Measurements from ENCODE around the gene HNMT. TPM values are rescaled to one million over a fixed set of nuclear protein-coding genes. Genes with fewer than 3 reads are reported as not detected.

The HNMT gene
- total and polyA plus RNA-seq, 2 of the 13 experiments (the other 11 are each of a cell fraction or from before 2014, with no cell fraction given): 279 to 309 TPM

DNA sequence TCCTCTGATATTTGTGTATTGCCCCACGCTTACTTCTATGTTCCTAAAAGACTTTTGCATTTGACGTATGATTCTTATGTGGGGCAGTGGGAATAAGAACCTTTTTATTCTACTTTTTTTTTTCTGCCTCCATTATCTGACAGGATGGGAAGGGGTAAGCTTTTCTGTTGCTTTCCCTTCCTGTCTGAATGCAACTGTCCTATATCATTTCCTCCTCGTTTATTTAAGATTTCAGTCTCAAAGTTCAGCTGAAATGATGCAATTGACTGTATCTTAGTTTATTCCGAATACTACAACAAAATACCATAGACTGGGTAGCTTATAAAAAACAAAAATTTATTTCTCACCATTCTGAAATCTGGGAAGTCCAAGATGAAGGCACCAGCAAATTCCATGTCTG lies 24.1 kb upstream of the HNMT start (continued):
- no peak for TF ChIP-seq GFI1 (CRISPR knock-in tag; IDR thresholded peaks at IDR 0.05; ENCODE audit: borderline replicate concordance)
- 0 out of 2 replicates have a peak, but pooled peaks have one; percentile 41 for TF ChIP-seq NR2C2 (CRISPR knock-in tag; IDR thresholded peaks at IDR 0.05; ENCODE audit: borderline replicate concordance)
- no peak for TF ChIP-seq ZEB1 (IDR thresholded peaks at IDR 0.05; ENCODE audit: insufficient replicate concordance, low read depth)
- no peak for TF ChIP-seq ARID3A (IDR thresholded peaks at IDR 0.05; ENCODE audit: low read depth, low read length)
- TF ChIP-seq ZNF598 (CRISPR knock-in tag; IDR thresholded peaks at IDR 0.05; ENCODE audit: borderline replicate concordance): no peak
- TF ChIP-seq, protein P1, sequence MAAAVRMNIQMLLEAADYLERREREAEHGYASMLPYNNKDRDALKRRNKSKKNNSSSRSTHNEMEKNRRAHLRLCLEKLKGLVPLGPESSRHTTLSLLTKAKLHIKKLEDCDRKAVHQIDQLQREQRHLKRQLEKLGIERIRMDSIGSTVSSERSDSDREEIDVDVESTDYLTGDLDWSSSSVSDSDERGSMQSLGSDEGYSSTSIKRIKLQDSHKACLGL (CRISPR knock-in tag; IDR thresholded peaks at IDR 0.05): no peak
- TF ChIP-seq ZNF589 (CRISPR knock-in tag; conservative IDR thresholded peaks at IDR 0.05): no peak
- TF ChIP-seq, protein P2, sequence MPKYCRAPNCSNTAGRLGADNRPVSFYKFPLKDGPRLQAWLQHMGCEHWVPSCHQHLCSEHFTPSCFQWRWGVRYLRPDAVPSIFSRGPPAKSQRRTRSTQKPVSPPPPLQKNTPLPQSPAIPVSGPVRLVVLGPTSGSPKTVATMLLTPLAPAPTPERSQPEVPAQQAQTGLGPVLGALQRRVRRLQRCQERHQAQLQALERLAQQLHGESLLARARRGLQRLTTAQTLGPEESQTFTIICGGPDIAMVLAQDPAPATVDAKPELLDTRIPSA (CRISPR knock-in tag; IDR thresholded peaks at IDR 0.05; ENCODE audit: borderline replicate concordance): no peak
- TF ChIP-seq MBNL3 (CRISPR knock-in tag; conservative IDR thresholded peaks at IDR 0.05): no peak
- TF ChIP-seq DMTF1 (CRISPR knock-in tag; IDR thresholded peaks at IDR 0.05): no peak
- TF ChIP-seq, protein P3, sequence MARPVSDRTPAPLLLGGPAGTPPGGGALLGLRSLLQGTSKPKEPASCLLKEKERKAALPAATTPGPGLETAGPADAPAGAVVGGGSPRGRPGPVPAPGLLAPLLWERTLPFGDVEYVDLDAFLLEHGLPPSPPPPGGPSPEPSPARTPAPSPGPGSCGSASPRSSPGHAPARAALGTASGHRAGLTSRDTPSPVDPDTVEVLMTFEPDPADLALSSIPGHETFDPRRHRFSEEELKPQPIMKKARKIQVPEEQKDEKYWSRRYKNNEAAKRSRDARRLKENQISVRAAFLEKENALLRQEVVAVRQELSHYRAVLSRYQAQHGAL (CRISPR knock-in tag; IDR thresholded peaks at IDR 0.05; ENCODE audit: not compliant biosample characterization): no peak
- no peak for TF ChIP-seq ZNF768 (CRISPR knock-in tag; IDR thresholded peaks at IDR 0.05)
- no peak for TF ChIP-seq RORA (CRISPR knock-in tag; IDR thresholded peaks at IDR 0.05)
- TF ChIP-seq, protein P4, sequence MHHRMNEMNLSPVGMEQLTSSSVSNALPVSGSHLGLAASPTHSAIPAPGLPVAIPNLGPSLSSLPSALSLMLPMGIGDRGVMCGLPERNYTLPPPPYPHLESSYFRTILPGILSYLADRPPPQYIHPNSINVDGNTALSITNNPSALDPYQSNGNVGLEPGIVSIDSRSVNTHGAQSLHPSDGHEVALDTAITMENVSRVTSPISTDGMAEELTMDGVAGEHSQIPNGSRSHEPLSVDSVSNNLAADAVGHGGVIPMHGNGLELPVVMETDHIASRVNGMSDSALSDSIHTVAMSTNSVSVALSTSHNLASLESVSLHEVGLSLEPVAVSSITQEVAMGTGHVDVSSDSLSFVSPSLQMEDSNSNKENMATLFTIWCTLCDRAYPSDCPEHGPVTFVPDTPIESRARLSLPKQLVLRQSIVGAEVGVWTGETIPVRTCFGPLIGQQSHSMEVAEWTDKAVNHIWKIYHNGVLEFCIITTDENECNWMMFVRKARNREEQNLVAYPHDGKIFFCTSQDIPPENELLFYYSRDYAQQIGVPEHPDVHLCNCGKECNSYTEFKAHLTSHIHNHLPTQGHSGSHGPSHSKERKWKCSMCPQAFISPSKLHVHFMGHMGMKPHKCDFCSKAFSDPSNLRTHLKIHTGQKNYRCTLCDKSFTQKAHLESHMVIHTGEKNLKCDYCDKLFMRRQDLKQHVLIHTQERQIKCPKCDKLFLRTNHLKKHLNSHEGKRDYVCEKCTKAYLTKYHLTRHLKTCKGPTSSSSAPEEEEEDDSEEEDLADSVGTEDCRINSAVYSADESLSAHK (CRISPR knock-in tag; IDR thresholded peaks at IDR 0.05; ENCODE audit: borderline replicate concordance): no peak
- TF ChIP-seq ZNF652 (CRISPR knock-in tag; IDR thresholded peaks at IDR 0.05; ENCODE audit: borderline replicate concordance, low read depth): no peak
- TF ChIP-seq, protein P5, sequence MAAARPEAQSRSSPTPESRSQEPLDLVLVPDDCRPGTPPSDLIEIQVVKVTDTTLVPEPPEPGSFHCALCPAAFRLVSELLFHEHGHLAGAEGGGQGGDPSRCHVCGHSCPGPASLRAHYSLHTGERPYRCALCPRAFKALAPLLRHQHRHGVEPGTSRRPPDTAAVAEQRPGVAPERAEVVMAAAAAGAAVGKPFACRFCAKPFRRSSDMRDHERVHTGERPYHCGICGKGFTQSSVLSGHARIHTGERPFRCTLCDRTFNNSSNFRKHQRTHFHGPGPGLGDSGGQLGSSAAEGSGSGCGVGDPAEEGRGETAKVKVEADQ (CRISPR knock-in tag; IDR thresholded peaks at IDR 0.05; ENCODE audit: borderline replicate concordance): no peak
- no peak for TF ChIP-seq ZNF773 (CRISPR knock-in tag; IDR thresholded peaks at IDR 0.05; ENCODE audit: borderline replicate concordance)
- no peak for TF ChIP-seq ZKSCAN8 (CRISPR knock-in tag; IDR thresholded peaks at IDR 0.05; ENCODE audit: borderline replicate concordance)
- peak; percentile 45 for TF ChIP-seq HNF4A (CRISPR knock-in tag; IDR thresholded peaks at IDR 0.05)

Data from HepG2 (cell line).